GM12892 (cell line): ENCODE measurements around the gene NPAS2.

Source experiments
- POLR2A ChIP-seq: IDR thresholded peaks from 2 replicates; pipeline ENCODE4 v1.6.1; 2011; ENCODE audit warnings: low read depth, low read length, control low read depth
- POLR2AphosphoS5 ChIP-seq: IDR thresholded peaks from 2 replicates; pipeline ENCODE4 v1.6.1; 2011; ENCODE audit warnings: low read depth, low read length, control low read depth
- TAF1 ChIP-seq: IDR thresholded peaks from 2 replicates; pipeline ENCODE4 v1.6.1; 2011; ENCODE audit warnings: low read depth, mild to moderate bottlenecking, control low read depth, low read length, borderline replicate concordance

DNA sequence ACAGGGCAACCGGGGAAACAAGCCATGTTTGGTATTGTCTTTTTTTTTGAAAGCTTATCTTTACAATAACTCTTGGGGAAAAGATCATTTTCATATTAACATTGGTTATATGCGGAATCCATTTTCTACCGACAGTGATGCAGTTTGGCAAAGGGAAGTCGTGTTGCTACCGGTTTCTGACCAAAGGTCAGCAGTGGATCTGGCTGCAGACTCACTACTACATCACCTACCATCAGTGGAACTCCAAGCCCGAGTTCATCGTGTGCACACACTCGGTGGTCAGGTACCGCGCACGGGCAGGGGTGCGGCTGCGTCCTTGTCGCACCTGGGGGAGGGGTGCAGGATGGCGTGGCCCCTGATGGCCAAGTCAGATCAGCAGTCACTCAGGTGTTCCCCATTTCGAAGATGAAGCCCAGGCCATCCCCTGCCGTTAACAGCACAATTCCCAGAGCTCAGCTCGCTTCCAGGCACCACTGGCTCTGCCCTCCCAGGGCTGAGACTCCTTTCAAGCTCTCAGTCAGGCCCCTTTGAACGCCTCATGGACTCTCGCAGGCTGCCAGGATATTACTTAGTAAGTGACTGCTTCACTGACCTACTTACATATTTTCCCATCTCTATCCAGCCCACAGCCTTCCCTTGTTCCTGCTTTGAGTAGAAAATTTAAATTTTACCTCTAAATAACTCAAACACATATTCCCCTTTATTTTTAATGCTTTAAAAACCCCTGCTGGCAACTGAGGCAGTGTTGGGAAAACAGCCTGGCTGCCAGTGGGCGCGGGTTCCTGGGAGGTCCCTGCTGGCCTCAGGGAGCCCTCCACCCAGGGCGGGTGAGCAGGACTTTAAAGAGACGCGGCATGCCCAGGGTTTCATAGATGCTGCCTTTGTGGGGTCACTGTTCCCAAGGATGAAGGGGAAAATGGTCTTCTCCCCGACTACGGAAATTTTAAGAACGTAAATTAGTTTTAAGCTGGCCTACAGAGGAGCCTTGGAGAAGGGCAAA, 148.5 kb downstream of the NPAS2 start:
- no peak for TF ChIP-seq POLR2AphosphoS5
- TF ChIP-seq POLR2A, result no peak
- TF ChIP-seq TAF1, result no peak
